Measurements from ENCODE around the gene SAP25. TPM values are rescaled to one million over a fixed set of nuclear protein-coding genes. Genes with fewer than 3 reads are reported as not detected.

SAP25 gene
- total and polyA plus RNA-seq, 2 of the 8 experiments (the other 6 are each of a cell fraction or from before 2014, with no cell fraction given), result 3.6 to 5.8 TPM

GRCh38 chr7:100607111-100607510 is 33.4 kb upstream of the SAP25 start (continued):
- TF ChIP-seq CTBP2 (IDR thresholded peaks at IDR 0.05; ENCODE audit: borderline replicate concordance, insufficient read depth, insufficient read length, low read length), result no peak
- TF ChIP-seq TEAD4 (IDR thresholded peaks at IDR 0.05; ENCODE audit: low read depth, low read length), result no peak
- TF ChIP-seq SP4 (IDR thresholded peaks at IDR 0.05; ENCODE audit: low read length), result no peak
- TF ChIP-seq BRCA1 (IDR thresholded peaks at IDR 0.05; ENCODE audit: low read depth, low read length), result no peak
- no peak for TF ChIP-seq SUZ12 (IDR thresholded peaks at IDR 0.05; ENCODE audit: low read length)
- no peak for TF ChIP-seq BCL11A (IDR thresholded peaks at IDR 0.05; ENCODE audit: low read depth in 2 of 2, low read length in 2 of 2)
